ENCODE measurements around the gene THSD4.
A peak's percentile ranks its signal among the peaks of the same experiment; 100 is the strongest.

Gene THSD4

DNA sequence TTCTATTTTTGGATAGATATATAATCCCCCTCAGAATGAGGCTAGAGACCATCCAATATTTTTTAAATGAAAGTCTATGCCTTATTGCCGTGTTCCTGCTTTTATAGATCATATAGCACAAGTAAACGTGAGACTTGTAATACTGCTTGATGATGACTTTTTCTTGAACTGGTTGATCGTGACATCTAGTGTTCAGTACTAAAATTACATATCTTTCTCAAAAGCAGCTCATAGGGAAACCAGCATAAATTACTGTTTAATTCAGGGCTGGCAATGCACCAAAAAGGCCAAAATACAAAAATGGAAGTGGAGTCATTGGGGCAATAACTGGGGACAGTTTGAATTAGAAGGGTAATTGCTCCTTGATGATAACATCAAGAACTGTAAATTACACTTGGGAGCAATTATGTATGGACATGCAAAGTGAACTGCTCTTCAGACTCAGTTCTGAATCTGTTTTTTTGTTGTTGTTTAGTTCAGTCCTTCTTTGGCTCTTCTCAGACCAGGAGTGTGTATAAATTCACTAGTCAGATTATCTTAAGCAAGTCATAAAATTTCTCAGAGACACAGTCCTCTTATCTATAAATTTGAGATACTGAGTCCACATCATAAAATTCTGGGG is 325.3 kb downstream of the THSD4 start:
- peak; percentile 58 for DNase-seq

DNA sequence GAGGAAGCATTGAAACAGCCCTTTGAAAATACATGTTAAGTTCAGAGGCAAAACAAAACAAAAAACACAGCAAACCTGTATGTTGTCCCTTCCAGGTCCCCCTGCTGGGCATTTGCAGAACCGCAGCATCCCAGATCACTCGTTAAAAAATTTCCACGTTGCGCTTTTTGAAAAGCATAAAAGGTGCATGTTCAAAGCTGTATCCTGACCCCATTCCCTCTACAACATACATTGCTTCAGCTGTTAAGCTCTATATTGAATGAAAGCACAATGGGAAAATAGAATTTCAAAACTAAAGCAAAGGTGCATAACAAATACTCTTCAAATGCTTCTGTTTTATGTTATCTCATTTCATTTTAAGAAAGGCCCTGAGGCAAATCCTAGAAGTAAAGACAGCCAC is 328.3 kb downstream of the THSD4 start:
- DNase-seq = no peak

DNA sequence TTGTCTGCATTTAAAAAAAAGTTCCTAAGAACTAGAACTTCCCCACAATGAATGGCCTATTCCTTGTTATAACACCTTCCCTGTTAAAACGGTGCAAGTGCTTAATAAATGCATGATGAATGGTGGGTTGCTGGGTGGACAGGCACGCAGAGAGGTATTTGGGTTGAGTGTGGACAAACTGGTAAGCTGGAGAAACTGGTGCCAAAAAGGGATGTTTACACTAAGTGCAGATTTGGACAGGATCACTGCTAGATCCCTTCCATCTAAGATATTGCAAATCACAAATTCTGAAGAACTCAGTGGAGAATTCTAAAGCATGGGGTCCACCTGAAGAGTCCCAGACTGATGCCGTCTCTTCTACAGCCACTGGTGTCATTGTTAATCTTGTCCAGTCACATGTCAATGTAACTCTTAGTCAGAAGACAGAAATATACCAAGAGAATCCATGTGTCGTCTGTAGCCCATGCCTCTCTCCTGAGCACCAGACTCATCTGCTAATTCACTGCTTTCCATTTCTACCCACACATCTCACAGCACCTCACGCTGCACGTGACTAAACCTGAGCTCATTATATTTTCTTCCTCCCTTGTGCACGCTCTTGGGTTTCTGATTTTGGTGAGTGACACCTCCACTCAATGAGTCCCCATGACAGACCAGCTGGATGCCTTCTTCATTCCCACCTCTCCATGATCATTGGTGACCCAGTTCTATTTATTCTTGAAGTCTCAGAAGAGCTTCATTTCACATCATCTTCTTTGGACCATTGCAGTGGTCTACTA is 328.9 kb downstream of the THSD4 start:
- DNase-seq = no peak

DNA sequence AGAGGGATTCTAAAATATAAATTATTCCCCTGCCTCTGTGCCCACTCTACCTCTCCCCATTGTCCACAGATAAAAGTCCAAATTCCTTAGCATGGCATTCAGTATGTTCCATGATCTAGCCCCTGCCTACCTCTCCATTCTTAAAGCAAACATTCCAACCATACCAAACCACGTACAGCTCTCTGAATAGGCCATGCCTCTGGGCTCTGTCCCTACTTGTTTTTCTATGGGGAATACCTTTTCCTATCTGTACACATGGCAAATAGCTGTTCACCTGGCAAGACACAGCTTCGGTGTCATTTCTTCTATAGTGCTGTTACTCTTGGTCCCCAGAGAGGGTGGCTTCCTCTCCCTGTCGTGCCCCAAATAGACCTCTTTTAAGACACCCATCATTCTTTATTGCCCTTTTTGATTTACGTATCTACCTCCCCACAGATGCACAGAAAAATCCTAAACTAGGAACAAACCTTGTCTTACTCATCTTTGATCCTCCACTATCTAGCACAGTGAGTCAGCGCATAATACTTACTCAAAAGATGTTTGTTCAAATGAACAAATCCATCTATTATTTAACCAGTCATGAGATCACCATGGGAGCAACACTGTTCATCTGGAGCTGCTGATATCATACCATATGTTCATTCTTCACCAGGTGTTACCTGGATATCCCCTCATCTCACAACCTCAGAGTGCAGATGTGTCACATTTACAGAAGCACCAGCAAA is 329.8 kb downstream of the THSD4 start:
- no peak for DNase-seq

GRCh38 chr15:71447328-71448250 is 332.3 kb downstream of the THSD4 start:
- no peak for DNase-seq

GRCh38 chr15:71448688-71449114 is 333.4 kb downstream of the THSD4 start:
- peak; percentile 33 for DNase-seq

DNA sequence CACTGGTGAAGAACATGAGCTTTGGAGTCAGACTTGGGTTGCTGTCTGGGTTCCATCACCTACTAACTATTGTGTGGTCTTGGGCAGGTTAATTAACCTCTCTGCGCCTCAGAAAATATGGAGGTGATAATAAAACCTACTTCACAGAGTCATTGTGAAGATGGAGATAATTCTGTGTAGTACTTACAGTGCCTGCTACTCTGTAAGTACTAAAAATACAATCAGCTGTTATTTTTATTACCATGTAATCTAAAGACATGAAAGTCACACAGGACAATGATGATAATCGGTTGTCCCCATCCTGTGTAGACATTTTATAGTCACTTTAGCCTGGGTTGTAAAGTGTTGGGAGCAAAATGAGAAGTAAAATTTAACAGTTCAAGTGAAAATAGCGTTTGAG is 334.1 kb downstream of the THSD4 start:
- no peak for DNase-seq

DNA sequence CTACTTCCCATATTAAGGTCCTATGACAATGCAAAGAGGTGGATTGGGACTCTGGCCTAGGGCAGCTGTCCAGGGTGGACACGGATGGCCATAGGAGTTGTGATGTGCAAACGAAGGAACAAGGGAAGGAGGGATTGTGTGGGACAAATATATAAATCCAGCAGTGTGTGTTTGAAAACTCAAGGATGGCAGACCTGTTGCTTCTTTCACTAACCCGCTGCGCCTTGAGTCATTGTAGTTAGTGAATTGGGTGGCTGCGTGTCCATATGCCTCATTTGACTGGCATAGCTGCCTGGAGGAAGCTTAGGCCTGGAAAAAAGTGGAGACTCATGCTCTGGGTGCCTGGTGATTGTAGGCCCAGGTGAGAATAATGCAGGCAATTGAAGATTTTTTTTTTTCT is 334.7 kb downstream of the THSD4 start:
- DNase-seq = no peak

DNA sequence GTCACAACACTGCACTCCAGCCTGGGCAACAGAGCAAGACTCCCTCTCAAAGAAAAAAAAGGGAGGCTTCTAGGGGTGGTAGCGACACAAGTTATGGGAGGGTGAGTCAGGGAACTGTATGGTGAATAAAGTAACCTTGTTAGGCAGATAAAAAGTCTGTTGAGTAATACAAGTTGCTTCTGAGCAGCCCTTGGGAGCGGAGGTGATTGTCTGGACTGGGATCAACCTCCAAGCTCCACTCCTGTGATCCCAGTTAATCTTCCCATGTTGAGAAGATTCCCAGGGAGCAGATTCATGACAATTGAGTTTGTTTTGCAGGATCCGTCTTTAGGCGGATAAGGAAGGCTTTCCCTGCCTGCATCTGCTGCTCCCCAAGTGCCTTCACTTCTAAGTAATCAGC is 335.9 kb downstream of the THSD4 start:
- no peak for DNase-seq

DNA sequence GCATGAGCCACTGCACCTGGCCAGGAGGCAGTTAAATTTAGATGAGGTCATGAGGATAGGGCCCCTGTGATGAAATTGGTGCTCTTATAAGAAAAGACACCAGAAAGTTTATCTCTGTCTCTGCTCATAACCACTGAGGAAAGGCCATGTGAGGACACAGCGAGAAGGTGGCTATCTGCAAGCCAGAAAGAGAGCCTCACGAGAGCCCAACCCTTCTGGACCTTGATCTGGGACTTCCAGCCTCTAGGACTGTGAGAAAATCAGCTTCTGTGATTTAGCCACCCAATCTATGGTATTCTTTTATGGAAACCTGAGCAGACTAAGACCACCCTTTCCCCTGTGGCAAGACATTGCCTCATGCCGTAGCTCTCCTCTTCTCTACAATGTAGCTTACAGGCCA is 337.6 kb downstream of the THSD4 start:
- DNase-seq = no peak

DNA sequence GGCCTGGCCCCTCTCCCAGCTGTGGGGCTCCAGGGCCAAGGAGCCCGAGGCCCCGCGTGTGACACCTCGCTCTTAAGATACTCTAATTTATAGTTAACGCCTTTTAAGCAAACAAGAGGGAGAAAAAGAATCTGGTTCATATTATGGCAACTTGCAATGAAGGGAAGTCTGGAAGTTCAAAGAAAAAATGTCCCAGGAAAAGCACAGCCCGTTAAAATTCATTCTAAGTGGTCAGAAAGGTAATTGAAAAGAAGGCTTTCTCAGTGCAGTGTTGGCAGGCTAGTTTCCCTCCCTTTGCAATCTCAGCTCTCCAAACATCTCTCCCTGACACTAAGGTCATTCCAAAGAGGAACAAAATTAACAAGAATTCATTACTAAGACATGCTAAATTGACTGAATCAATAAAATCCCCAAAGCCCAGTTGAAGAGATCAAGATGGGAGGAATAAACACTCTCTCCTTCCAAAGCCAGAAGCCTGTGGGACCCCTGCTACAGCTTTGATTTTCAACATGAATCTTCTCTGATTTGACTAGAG is 339.3 kb downstream of the THSD4 start:
- no peak for DNase-seq

GRCh38 chr15:71455107-71455506 is 339.8 kb downstream of the THSD4 start:
- DNase-seq = peak; percentile 3

GRCh38 chr15:71455878-71456277 is 340.6 kb downstream of the THSD4 start:
- DNase-seq = no peak

DNA sequence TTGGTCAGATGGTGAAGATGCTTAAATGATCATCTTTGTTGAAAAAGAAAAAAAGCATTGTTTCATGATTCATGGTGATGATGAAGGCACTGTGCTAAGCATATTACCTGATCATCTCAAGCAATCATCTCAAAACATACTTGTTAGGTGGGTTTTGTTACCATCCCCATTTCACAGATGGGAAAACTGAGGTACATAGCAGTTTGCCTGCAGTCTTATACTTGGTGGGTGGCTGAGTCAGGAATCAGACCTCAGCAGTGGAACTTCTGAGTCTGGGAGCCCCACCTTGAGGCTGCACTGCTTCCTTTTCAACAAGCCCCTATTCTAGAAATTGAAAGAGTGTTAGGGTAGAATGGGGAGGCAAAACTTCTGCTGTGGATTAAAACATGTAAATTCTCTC is 341.1 kb downstream of the THSD4 start:
- DNase-seq = no peak

GRCh38 chr15:71456811-71457210 is 341.5 kb downstream of the THSD4 start:
- no peak for DNase-seq

- DNase-seq = no peak
Measured at GRCh38 chr15:71458089-71458660, 342.9 kb downstream of the THSD4 start.

GRCh38 chr15:71461748-71462147 is 346.5 kb downstream of the THSD4 start:
- DNase-seq = no peak

GRCh38 chr15:71462638-71463037 is 347.4 kb downstream of the THSD4 start:
- no peak for DNase-seq

- no peak for DNase-seq
Measured at GRCh38 chr15:71463156-71463665, 347.9 kb downstream of the THSD4 start.

- no peak for DNase-seq
Measured at GRCh38 chr15:71465131-71465955, 350.1 kb downstream of the THSD4 start.

DNA sequence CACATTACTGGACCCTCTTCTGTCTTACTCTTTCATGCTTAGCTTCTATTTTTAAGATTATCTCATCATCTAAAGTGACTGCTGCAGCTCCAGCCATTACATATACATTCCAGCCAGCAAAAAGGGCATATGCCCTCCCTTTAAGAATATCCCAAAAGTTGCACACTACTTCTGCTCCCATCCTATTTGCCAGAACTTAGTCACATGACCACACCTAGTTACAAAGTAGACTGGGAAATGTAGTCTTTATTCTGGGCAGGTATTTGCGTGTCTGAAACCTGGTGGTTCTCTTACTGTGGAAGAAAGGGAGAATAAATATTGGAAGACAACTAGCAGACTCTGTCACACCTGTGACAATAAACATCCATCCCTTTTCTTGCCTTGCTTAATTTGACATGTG is 353.4 kb downstream of the THSD4 start:
- no peak for DNase-seq
